ENCODE results near the gene ADAMTS17.
"Not testable (repeated sequence)": the region's sequence is repeated elsewhere in the genome, so short reads cannot be mapped to it uniquely, and the experiment has no call there.

ADAMTS17 gene

DNA sequence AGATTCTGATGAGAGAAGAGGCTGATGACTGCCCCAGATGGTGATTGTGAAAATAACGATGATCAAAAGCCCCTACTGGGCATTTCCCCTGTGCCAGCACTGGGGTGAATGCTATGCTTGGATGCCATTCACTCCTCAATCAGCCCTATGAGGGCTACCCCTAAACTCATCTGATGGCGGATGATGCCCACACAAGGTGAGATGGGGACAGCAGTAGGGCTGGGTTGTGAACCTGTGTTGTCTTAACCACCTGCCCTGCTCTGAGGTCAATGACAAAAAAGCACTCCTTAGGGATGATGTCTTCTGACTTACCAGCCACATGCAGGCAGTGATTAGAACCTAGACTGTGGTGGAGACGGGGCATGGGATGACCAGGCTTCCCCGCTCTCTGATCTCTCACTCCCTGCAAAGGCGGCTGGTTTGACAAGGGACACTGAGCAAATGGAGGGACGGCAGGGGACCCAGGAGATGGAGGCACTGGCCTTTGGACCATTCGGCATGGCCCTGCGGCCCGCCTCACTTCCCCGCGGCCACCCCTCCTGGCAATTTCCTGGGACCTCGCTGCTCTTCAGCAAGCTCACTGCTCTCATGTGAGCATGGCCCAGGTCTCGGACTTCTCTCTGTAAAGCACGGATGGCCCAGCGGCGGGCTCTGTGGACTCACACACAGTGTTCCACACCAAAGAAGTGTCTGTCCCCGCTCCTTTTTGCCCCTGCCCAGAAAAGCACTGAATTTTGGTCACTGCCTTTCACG lies 357.1 kb downstream of the ADAMTS17 start:
- no peak for DNase-seq

GRCh38 chr15:99983886-99984286 lies 357.9 kb downstream of the ADAMTS17 start:
- no peak for DNase-seq

GRCh38 chr15:99983171-99983885 lies 358.4 kb downstream of the ADAMTS17 start:
- no peak for DNase-seq

- DNase-seq = no peak
Observed at GRCh38 chr15:99982662-99983061, 359.1 kb downstream of the ADAMTS17 start.

DNA sequence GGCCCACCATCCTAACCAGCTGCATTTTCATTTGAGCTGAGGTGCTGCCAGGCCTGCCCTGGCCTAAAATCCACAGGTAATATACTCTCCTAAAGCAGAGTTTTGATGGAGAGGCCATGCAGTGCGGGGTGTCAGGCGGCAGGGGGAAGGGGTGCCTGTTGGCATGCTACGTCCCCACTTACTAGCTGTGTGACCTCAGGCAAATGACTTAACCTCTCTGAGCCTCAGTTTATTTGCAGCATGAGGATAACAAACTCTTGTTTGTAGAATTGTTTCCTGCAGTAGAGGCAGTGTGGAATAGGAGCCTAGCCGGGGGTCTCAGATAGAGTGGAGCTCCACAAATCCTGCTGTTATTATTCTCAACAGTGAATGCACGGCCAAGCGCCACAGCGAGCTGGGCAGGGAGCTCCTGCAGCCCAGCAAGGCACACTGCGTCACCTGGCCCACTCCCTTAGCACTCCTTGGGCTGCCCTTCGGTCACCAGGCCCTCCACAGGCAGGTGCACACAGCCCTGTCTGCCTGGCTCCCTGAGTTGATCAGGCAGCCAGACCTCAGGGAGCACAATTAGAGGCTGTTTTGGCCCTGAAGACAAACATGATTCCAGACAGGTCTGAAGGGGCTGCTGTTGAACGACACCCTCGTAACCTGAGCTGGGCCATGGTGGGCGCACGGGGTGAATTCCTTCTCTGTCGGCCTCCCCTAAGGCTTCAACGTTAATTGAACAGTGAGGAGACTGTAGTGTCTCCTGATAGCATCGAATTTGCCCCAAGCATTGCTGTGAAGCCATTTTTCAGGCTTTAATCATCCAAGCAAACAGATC lies 359.7 kb downstream of the ADAMTS17 start:
- DNase-seq = no peak

DNA sequence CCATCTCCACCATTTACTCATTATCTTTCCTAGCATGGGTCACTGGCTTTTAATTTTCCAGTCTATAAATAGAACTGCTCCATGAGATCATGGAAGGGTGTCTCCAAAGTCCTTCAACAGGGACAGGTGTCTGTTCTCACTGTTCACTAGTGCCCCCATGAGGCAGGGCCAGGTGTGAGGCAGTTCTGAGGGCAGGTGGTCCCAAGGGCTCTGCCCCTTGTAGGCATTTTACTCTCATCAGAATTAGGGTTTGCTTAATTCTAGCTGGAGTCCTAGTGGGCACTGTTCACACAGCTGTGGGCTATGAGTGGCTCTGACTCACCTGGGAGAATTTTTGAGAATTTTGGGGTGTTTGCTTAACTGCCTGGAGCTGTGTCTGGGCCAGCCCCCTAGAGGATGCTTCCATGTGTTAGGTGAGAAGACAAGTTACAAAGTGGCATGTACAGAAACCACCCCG lies 360.6 kb downstream of the ADAMTS17 start:
- no peak for DNase-seq

DNA sequence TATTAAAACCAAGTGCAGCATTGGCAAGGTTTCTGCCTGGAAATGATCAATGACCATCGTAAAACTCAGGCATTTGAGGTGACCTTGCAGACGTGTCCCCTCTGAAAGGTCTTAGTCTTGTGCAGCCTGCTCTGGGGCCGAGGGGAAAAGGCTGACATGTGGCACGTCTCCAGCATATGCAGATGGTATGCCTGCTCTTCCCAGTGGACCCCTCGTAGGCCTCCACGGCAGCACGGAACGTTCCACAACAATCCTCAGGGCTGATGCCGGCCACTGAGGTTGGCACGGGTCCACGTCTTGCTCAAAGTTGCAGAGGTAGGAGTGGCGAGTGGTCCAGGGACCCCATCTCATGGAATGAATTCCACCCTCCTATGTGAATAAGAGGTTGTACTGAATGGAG lies 361.0 kb downstream of the ADAMTS17 start:
- no peak for DNase-seq

- DNase-seq = not testable (repeated sequence)
Observed at GRCh38 chr15:99979886-99980285, 361.9 kb downstream of the ADAMTS17 start.

GRCh38 chr15:99979371-99979770 lies 362.4 kb downstream of the ADAMTS17 start:
- no peak for DNase-seq

DNA sequence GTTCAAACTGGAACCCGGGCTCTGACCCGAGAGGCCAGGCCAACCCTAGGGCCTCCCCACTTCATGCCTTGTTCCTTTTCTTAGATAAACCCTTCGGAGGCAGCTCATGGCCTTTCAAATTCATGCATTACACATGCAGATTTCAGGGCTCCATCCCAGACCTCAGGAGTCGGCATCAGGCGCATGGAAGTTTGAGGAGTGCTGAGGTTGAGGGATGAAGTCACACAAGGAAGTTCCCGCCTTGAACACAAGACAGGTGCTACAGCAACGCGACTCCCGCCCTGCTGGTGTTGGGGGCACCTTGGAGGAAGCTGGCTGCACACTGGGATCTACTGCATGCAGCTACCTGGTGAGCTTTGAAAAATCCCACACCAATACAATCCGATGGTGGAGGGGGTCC lies 363.3 kb downstream of the ADAMTS17 start:
- no peak for DNase-seq

DNA sequence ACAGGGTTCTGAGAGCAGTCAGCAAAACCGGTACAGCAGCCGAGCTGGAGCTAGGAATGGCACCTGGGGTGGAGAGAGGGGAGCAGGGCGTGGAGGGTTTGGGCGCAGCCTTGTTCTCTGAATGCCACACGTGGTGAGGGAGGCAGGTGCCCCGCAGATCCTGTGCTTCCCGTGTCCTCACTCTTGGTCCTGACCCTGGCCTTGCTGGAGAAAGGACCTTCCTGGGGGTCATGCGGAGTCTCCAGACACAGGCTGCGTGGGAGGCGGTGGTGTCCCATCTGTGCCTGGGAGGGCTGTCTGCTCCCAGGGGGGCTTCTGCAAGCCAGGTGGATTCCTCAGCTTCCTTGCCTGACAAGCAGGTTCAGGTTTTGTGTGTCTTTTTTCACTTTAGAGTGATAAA lies 363.8 kb downstream of the ADAMTS17 start:
- no peak for DNase-seq

DNA sequence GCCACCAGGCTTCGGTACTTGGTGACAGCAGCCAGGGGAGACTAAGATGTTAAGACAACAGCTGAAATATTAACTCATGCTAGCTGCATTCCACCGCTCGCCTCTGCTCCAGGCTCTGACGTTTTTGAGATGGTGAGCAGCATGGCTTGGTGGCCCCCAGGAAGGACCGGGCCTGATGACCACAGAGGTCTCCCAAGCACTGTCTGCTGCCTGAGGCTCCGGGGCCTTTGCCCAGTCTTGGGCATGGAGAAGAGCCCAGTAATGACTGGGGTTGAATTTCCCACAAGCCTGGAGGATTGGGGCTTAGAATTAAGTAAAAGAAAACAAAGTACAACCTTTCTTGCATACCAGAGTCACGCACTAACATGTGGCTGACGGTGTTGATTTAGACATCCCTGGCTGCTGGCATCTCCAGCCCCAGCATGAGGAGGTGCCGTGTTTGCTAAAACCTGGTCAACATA lies 364.9 kb downstream of the ADAMTS17 start:
- DNase-seq = no peak

DNA sequence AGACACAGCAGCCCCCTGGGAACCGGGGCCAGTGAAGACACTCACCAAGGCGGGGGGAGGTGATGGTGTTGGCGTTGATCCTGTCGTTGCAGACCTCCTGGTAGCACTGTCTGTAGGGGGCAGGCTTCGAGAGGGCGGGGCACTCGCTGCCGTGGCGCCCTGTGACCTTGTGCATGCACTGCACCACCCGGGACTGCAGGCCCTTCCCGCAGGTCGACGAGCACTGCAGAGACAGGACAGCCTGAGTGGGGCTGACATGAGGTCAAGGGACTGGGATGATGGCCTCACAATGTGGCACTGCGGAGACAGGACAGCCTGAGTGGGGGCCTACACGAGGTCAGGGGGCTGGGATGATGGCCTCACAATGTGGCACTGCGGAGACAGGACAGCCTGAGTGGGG lies 365.8 kb downstream of the ADAMTS17 start:
- no peak for DNase-seq

- no peak for DNase-seq
Observed at GRCh38 chr15:99974246-99974645, 367.5 kb downstream of the ADAMTS17 start.

DNA sequence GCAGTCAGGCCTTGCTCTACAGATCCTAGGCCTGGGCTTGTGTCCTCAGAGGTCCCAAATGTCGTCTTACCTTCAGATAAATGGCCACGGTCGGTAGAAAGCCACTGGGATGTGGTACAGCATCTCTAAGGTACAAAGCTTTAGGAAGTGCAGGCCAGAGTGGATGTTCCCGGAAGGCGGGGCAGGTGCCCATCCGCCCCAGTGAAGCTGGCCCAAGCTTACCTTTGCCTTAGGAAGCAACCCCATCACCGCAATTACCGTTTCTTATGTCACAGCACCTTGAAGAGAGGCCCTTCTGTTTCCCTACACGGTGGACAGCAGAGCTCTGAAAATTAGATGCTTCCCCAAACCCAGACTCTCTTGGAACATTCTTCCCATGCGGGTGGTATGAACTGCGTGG lies 368.4 kb downstream of the ADAMTS17 start:
- DNase-seq = no peak

DNA sequence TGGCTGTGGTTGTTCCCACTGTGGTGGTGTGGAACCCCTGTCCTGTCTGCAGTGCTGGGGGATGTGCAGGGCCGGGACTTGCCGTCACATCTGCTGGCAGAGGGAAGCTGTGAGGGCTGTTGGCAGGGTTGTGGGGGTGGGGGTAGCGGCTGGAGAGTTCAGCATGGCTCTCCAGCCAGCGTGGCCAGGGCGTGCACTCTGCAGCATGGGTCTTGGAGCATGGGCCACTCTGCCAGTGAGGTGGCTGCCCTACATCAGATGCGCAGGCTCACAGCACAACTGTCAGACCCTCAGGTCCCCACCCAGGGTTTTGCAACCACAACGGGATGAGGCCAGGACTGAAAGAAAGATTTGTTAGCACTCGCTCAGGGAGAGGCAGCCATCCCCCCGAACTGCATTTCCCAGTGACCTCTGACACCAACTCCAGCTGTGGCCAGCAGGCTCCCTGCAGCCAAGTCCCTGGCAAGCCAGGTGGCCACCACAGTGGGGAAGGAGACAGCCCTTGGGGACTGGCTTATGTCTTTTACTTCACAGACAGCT lies 370.8 kb downstream of the ADAMTS17 start:
- no peak for DNase-seq

DNA sequence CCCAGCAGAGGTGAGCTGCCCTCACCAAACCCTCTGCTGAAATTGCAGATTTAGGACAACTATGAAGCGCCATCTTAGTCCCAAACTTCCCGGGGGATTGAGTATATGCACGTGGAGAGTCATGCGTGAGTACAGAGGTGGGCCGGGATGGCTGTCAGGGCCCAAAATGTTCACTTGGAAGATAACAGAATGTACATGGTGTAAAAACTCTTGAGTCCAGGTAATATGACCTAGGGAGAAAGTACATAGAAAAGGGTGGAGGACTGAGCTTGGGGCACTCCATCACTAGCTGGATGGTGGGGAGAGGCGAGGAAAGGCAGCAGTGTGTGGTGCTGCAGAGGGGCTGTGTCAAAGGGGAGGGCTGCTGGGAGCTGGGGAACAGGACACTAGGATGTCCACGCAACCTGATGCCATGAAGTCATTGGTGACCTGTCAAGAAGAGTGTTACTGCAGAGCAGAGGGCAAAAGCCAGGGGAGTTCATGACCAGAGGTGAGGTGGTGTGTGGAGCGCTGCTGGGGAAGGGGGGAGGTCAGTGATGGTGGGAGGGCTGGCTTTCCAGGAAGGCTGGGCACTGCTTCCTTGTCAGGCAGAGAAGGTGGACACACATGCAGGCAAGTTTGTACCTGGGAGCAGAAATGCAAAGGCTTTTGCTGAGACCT lies 372.4 kb downstream of the ADAMTS17 start:
- DNase-seq = no peak

- no peak for DNase-seq
Observed at GRCh38 chr15:99967841-99968371, 373.9 kb downstream of the ADAMTS17 start.

GRCh38 chr15:99966815-99967214 lies 375.0 kb downstream of the ADAMTS17 start:
- DNase-seq = no peak

DNA sequence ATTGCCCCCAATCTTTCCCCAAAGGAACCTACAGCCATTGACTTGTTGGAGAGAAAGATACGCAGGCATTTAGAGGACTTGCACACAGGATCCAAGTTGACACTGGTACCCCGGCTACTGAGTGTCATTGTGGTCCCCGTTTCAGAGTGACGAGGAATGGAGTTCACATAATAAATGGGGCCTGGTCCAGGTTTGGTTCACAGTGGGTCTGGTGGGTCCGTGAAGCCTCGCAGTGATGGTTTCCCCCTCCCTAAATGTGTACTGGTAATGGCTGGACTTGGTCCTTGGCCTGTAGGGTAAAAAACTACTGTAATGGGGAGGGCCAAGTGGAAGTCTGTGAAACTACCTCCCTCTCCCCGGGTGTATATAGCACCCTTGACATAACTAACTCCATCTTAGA lies 376.4 kb downstream of the ADAMTS17 start:
- no peak for DNase-seq

GRCh38 chr15:99963976-99964375 lies 377.8 kb downstream of the ADAMTS17 start:
- no peak for DNase-seq

DNA sequence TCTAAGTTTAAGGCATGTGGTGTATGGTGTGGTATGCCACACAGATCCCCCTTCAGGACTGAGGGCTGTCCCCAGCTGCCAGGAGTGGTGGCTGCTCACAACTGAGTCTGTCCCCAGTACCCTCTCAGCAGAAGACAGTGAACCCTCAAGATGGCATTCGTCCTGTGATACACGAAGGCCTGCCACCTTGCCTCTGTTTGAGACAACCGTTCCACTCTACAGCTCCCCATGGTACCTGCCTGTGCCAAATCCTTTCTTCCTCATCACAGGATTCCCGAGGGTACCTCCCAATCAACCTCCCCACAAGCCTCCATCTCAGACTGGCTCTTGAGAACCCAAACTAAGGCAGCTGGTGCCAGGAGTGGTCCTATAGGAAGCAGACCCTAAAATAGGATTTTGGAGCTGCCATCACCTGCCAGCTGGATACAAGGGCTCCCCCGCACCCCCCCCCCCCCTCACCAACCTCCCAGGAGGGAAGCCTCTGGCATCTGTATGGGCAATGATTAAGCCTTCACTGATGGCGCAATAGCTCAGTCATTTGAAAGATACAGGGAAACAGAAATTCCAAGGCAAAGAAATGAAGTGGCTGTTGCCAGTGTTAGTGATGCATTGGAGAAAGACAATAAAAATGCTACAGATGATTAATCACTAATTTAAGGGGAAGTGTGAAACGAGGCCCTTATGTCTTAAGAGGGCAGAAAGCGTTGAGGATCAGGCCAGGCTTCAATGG lies 378.5 kb downstream of the ADAMTS17 start:
- no peak for DNase-seq
